Measurements from ENCODE around the gene GTF2E1. TPM values are rescaled to one million over a fixed set of nuclear protein-coding genes. Genes with fewer than 3 reads are reported as not detected.

The GTF2E1 gene
- total RNA-seq, 1 experiment from 2014 or later: 78.0 TPM

DNA sequence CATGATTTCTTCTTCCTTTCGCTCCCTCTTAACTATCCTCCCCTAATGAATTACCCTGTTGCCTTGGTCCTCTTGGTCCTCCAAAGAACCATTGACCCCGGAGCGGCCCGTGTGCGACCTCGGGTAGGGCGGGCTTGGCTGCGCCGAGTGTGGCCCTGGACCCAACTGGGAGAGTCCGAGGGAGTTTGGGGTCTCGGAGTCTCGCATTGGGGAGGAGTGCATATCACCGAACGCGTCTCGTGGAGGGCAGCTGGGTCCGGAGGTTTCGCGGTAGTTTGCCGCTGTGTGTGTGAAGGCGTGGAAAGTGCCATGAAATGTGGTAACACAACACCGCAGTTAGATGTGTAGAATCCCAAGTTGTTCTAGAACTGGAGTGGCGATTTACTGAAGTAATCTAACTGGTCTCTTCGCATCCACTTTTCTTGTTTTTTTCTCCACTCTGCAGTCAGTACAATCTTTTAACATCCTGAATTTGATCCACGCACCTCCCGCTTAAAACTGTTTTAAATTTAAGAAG, 363 bp downstream of the GTF2E1 start (continued):
- TF ChIP-seq TEAD4 (CRISPR knock-in tag; IDR thresholded peaks at IDR 0.05) (no peak), SP1 (CRISPR knock-in tag; conservative IDR thresholded peaks at IDR 0.05) (no peak)
- TF ChIP-seq, protein P1, sequence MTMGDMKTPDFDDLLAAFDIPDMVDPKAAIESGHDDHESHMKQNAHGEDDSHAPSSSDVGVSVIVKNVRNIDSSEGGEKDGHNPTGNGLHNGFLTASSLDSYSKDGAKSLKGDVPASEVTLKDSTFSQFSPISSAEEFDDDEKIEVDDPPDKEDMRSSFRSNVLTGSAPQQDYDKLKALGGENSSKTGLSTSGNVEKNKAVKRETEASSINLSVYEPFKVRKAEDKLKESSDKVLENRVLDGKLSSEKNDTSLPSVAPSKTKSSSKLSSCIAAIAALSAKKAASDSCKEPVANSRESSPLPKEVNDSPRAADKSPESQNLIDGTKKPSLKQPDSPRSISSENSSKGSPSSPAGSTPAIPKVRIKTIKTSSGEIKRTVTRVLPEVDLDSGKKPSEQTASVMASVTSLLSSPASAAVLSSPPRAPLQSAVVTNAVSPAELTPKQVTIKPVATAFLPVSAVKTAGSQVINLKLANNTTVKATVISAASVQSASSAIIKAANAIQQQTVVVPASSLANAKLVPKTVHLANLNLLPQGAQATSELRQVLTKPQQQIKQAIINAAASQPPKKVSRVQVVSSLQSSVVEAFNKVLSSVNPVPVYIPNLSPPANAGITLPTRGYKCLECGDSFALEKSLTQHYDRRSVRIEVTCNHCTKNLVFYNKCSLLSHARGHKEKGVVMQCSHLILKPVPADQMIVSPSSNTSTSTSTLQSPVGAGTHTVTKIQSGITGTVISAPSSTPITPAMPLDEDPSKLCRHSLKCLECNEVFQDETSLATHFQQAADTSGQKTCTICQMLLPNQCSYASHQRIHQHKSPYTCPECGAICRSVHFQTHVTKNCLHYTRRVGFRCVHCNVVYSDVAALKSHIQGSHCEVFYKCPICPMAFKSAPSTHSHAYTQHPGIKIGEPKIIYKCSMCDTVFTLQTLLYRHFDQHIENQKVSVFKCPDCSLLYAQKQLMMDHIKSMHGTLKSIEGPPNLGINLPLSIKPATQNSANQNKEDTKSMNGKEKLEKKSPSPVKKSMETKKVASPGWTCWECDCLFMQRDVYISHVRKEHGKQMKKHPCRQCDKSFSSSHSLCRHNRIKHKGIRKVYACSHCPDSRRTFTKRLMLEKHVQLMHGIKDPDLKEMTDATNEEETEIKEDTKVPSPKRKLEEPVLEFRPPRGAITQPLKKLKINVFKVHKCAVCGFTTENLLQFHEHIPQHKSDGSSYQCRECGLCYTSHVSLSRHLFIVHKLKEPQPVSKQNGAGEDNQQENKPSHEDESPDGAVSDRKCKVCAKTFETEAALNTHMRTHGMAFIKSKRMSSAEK (CRISPR knock-in tag; IDR thresholded peaks at IDR 0.05; ENCODE audit: borderline replicate concordance): no peak

DNA sequence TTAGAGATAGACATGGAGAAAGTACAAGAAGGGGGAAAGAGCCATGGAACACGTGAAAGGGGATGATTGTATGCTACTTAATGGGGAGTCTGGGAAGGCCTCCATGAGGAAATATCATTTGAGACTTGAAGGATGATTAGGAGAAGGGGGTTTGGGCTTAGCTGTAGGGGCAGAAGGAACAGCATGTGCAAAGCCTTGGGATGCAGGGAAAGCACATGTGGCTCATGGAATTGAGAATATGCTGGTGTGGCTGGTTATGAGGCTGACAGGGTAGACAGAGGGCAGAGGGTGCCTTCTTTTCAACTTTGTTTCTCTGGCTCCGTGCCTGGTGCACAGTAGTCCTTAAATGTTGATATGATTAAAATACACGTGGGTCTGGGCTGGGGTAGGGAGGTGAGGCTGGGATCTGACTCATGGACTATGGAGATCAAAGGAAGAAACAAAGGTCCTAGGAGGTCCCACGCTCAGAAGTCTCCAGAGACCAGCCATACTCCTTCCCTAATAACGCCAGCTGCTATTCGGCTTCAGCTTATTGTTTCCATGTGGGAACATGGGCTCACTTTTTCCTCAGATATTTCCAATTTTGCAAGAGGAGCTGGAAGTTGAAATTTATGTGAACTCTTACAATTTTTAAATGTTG, 1.1 kb downstream of the GTF2E1 start:
- peak overlapping the region; percentile 89 for H3K27ac Mint-ChIP-seq
- H3K4me3 Mint-ChIP-seq: peak overlapping the region; percentile 83
- DNase-seq (ENCODE audit: low spot score) (no peak), ATAC-seq (no peak)
- ChIA-PET CTCF (interaction anchor here (1.7 kb wide), 1 partner anchor 183 kb away, joined by 5 read pairs; no protein-coding TSS in a partner anchor), POLR2A (no interaction called here)
- peaks cover 13% of the 10 kb centered on the region for H3K9me3 Mint-ChIP-seq
- peaks cover 30% of the 10 kb centered on the region for H3K36me3 Mint-ChIP-seq
- TF ChIP-seq, protein P2, sequence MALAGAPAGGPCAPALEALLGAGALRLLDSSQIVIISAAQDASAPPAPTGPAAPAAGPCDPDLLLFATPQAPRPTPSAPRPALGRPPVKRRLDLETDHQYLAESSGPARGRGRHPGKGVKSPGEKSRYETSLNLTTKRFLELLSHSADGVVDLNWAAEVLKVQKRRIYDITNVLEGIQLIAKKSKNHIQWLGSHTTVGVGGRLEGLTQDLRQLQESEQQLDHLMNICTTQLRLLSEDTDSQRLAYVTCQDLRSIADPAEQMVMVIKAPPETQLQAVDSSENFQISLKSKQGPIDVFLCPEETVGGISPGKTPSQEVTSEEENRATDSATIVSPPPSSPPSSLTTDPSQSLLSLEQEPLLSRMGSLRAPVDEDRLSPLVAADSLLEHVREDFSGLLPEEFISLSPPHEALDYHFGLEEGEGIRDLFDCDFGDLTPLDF (CRISPR knock-in tag; IDR thresholded peaks at IDR 0.05): no peak
- TF ChIP-seq, protein P3, sequence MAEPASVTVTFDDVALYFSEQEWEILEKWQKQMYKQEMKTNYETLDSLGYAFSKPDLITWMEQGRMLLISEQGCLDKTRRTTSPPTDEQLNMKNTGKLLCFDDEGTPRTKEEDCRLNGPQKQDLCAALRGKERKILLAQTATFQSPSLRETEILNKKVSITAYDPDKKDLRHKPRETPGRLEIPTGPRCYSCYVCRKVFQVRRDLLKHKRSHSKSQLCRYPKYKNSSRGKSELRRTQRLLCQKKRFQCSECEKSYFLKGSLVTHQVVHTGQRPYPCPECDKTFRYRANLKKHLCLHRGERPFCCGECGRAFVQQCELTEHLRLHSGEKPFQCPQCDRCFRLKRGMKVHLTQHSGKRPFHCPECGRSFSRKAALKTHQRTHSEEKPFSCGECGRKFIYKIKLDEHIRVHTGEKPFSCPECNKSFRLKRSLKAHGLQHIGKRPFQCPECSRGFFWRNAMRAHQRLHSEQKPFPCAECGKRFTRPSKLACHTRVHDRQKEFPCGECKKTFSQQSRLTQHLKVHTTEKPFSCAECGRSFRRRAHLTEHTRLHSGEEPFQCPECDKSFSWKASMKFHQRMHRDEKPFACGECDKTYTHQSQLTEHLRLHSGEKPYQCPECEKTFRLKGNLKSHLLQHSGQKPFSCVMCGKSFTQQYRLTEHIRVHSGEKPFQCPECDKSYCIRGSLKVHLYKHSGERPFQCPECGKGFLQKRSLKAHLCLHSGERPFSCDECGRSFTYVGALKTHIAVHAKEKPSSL (CRISPR knock-in tag; conservative IDR thresholded peaks at IDR 0.05): no peak
- TF ChIP-seq, protein P4, sequence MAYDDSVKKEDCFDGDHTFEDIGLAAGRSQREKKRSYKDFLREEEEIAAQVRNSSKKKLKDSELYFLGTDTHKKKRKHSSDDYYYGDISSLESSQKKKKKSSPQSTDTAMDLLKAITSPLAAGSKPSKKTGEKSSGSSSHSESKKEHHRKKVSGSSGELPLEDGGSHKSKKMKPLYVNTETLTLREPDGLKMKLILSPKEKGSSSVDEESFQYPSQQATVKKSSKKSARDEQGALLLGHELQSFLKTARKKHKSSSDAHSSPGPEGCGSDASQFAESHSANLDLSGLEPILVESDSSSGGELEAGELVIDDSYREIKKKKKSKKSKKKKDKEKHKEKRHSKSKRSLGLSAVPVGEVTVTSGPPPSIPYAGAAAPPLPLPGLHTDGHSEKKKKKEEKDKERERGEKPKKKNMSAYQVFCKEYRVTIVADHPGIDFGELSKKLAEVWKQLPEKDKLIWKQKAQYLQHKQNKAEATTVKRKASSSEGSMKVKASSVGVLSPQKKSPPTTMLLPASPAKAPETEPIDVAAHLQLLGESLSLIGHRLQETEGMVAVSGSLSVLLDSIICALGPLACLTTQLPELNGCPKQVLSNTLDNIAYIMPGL (CRISPR knock-in tag; IDR thresholded peaks at IDR 0.05): no peak
- TF ChIP-seq, protein P5, sequence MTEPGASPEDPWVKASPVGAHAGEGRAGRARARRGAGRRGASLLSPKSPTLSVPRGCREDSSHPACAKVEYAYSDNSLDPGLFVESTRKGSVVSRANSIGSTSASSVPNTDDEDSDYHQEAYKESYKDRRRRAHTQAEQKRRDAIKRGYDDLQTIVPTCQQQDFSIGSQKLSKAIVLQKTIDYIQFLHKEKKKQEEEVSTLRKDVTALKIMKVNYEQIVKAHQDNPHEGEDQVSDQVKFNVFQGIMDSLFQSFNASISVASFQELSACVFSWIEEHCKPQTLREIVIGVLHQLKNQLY (CRISPR knock-in tag; IDR thresholded peaks at IDR 0.05): no peak
- TF ChIP-seq SMAD3 (CRISPR knock-in tag; IDR thresholded peaks at IDR 0.05; ENCODE audit: borderline replicate concordance): 0 out of 2 replicates have a peak, but pooled peaks have one; percentile 20
- peaks cover 31% of the 10 kb centered on the region for H3K4me1 Mint-ChIP-seq
- H3K27me3 Mint-ChIP-seq (ENCODE audit: low read depth): no peaks in the 10 kb centered on the region

DNA sequence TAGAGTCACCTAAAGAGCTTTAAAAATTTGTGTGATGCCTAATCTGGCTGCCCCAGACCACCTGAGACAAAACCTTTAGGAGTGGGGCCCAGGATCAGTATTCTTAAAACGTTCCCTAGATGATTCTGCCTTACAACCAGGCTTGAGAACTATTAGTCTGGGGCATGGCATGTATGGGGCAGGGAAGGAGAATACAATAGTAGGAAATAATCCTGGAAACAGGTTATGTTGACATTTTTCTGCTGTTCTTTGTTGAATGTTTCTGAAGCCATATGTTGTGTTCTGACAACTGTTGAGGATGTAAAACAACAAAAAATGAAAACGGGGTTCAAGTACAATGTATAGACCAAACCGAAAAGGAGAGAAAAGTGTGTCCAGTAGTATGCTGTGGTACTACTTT, 2.9 kb downstream of the GTF2E1 start:
- DNase-seq (ENCODE audit: low spot score) (no peak), ATAC-seq (no peak)
- CTCF ChIA-PET: no interaction called here
- Mint-ChIP-seq H3K27ac (no peak overlapping the region), H3K4me1 (peaks cover 43% of the 10 kb centered on the region), H3K27me3 (ENCODE audit: low read depth) (no peaks in the 10 kb centered on the region), H3K36me3 (peaks cover 29% of the 10 kb centered on the region), H3K9me3 (peaks cover 10% of the 10 kb centered on the region), H3K4me3 (no peak overlapping the region)
- POLR2A ChIA-PET: no interaction called here
- TF ChIP-seq ZNF671 (CRISPR knock-in tag; IDR thresholded peaks at IDR 0.05): no peak
- TF ChIP-seq HMGA2 (CRISPR knock-in tag; IDR thresholded peaks at IDR 0.05): no peak
- TF ChIP-seq ZNF138 (CRISPR knock-in tag; conservative IDR thresholded peaks at IDR 0.05): no peak
- TF ChIP-seq, protein P6, sequence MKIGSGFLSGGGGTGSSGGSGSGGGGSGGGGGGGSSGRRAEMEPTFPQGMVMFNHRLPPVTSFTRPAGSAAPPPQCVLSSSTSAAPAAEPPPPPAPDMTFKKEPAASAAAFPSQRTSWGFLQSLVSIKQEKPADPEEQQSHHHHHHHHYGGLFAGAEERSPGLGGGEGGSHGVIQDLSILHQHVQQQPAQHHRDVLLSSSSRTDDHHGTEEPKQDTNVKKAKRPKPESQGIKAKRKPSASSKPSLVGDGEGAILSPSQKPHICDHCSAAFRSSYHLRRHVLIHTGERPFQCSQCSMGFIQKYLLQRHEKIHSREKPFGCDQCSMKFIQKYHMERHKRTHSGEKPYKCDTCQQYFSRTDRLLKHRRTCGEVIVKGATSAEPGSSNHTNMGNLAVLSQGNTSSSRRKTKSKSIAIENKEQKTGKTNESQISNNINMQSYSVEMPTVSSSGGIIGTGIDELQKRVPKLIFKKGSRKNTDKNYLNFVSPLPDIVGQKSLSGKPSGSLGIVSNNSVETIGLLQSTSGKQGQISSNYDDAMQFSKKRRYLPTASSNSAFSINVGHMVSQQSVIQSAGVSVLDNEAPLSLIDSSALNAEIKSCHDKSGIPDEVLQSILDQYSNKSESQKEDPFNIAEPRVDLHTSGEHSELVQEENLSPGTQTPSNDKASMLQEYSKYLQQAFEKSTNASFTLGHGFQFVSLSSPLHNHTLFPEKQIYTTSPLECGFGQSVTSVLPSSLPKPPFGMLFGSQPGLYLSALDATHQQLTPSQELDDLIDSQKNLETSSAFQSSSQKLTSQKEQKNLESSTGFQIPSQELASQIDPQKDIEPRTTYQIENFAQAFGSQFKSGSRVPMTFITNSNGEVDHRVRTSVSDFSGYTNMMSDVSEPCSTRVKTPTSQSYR (CRISPR knock-in tag; IDR thresholded peaks at IDR 0.05): no peak
- TF ChIP-seq ZNF396 (CRISPR knock-in tag; IDR thresholded peaks at IDR 0.05; ENCODE audit: borderline replicate concordance): no peak
- no peak for TF ChIP-seq ZNF317 (CRISPR knock-in tag; IDR thresholded peaks at IDR 0.05; ENCODE audit: borderline replicate concordance, low read depth)
- no peak for TF ChIP-seq CBFB (CRISPR knock-in tag; IDR thresholded peaks at IDR 0.05; ENCODE audit: low read depth)
- no peak for TF ChIP-seq ZBTB21 (CRISPR knock-in tag; IDR thresholded peaks at IDR 0.05; ENCODE audit: borderline replicate concordance)
- no peak for TF ChIP-seq GRHL2 (CRISPR knock-in tag; IDR thresholded peaks at IDR 0.05; ENCODE audit: insufficient replicate concordance, severe bottlenecking)
- TF ChIP-seq NFYB (CRISPR knock-in tag; conservative IDR thresholded peaks at IDR 0.05; ENCODE audit: low read depth): no peak
- no peak for TF ChIP-seq ETV6 (CRISPR knock-in tag; IDR thresholded peaks at IDR 0.05)

Data from WTC11 (cell line).